ENCODE measurements around the gene AATK.

DNA sequence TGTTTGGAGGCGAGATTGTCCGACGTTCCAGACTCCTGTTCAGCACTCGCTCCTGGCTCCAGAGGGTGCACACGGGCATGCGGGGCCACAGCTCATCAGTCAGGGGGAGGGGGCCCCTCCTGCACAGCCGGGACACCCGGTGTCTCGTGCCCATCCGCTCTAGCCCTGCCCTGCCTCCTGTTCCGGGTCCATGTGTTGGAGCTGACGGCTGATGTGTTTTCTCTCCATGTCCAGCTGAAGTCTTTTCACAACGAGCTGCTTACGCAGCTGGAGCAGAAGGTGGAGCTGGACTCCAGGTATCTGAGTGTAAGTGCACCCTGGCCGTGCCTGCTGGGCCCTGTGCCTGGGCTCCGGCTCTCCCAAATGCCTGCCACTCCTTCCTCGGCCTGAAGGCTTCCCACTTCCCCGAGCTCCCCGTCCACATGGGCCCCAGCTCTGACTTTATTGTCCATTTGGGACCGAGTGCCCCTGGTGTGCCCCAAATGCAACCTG lies 80.6 kb downstream of the AATK start:
- TF ChIP-seq, protein P1, sequence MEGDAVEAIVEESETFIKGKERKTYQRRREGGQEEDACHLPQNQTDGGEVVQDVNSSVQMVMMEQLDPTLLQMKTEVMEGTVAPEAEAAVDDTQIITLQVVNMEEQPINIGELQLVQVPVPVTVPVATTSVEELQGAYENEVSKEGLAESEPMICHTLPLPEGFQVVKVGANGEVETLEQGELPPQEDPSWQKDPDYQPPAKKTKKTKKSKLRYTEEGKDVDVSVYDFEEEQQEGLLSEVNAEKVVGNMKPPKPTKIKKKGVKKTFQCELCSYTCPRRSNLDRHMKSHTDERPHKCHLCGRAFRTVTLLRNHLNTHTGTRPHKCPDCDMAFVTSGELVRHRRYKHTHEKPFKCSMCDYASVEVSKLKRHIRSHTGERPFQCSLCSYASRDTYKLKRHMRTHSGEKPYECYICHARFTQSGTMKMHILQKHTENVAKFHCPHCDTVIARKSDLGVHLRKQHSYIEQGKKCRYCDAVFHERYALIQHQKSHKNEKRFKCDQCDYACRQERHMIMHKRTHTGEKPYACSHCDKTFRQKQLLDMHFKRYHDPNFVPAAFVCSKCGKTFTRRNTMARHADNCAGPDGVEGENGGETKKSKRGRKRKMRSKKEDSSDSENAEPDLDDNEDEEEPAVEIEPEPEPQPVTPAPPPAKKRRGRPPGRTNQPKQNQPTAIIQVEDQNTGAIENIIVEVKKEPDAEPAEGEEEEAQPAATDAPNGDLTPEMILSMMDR (conservative IDR thresholded peaks at IDR 0.05; ENCODE audit: low read depth, low read length): no peak
- TF ChIP-seq POLR2A (IDR thresholded peaks at IDR 0.05; ENCODE audit: low read depth, low read length) (no peak), RFX5 (IDR thresholded peaks at IDR 0.05; ENCODE audit: low read depth, low read length) (no peak), RAD21 (IDR thresholded peaks at IDR 0.05; ENCODE audit: low read length) (no peak), NFE2L2 (IDR thresholded peaks at IDR 0.05; ENCODE audit: low read depth, low read length) (no peak), MAZ (IDR thresholded peaks at IDR 0.05; ENCODE audit: borderline replicate concordance, low read depth, low read length) (no peak), MAFK (IDR thresholded peaks at IDR 0.05; ENCODE audit: low read depth, low read length) (no peak), RCOR1 (IDR thresholded peaks at IDR 0.05; ENCODE audit: insufficient replicate concordance, low read length) (no peak), SMC3 (IDR thresholded peaks at IDR 0.05; ENCODE audit: low read depth, low read length) (no peak), MXI1 (IDR thresholded peaks at IDR 0.05; ENCODE audit: borderline replicate concordance, low read depth, low read length) (no peak), CEBPB (IDR thresholded peaks at IDR 0.05; ENCODE audit: low read depth, low read length) (no peak), BHLHE40 (IDR thresholded peaks at IDR 0.05; ENCODE audit: low read depth, low read length) (no peak), FOS (IDR thresholded peaks at IDR 0.05; ENCODE audit: low read depth, low read length) (no peak)
- TF ChIP-seq, protein P2, sequence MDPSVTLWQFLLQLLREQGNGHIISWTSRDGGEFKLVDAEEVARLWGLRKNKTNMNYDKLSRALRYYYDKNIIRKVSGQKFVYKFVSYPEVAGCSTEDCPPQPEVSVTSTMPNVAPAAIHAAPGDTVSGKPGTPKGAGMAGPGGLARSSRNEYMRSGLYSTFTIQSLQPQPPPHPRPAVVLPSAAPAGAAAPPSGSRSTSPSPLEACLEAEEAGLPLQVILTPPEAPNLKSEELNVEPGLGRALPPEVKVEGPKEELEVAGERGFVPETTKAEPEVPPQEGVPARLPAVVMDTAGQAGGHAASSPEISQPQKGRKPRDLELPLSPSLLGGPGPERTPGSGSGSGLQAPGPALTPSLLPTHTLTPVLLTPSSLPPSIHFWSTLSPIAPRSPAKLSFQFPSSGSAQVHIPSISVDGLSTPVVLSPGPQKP (IDR thresholded peaks at IDR 0.05; ENCODE audit: borderline replicate concordance, low read depth, low read length): no peak

Data from IMR-90 (cell line).